Effector memory CD4-positive, alpha-beta T cell (primary cell): ENCODE data around the gene CYSTM1.

Experiments used
- DNase-seq, 3 donors: peaks; one replicate each; pipeline ENCODE4 v3.0.0-alpha.2; 2020
- H3K27ac ChIP-seq: 2 replicates; pipeline ENCODE4 v1.7.0; 2013; ENCODE audit warnings: mild to moderate bottlenecking, low read length, moderate library complexity; ENCODE audit not compliant: insufficient read depth, poor library complexity, severe bottlenecking
- H3K27me3 ChIP-seq: replicated peaks from 2 replicates; pipeline ENCODE4 v1.7.0; 2013; ENCODE audit warnings: mild to moderate bottlenecking, low read length; ENCODE audit not compliant: insufficient read depth, control insufficient read depth, poor library complexity, severe bottlenecking
- H3K36me3 ChIP-seq: 2 replicates; pipeline ENCODE4 v1.7.0; 2013; ENCODE audit warnings: mild to moderate bottlenecking, low read length, moderate library complexity; ENCODE audit not compliant: control insufficient read depth, insufficient read depth
- H3K4me1 ChIP-seq: 2 replicates; pipeline ENCODE4 v1.7.0; 2013; ENCODE audit warnings: low read length, mild to moderate bottlenecking; ENCODE audit not compliant: control insufficient read depth, insufficient read depth, poor library complexity, severe bottlenecking
- H3K4me3 ChIP-seq: 2 replicates; pipeline ENCODE4 v1.7.0; 2013; ENCODE audit warnings: low read length, low read depth, mild to moderate bottlenecking; ENCODE audit not compliant: insufficient read depth, poor library complexity, severe bottlenecking
- H3K9me3 ChIP-seq: 2 replicates; pipeline ENCODE4 v1.7.0; 2013; ENCODE audit warnings: mild to moderate bottlenecking, low read length, moderate library complexity; ENCODE audit not compliant: control insufficient read depth

The CYSTM1 gene

DNA sequence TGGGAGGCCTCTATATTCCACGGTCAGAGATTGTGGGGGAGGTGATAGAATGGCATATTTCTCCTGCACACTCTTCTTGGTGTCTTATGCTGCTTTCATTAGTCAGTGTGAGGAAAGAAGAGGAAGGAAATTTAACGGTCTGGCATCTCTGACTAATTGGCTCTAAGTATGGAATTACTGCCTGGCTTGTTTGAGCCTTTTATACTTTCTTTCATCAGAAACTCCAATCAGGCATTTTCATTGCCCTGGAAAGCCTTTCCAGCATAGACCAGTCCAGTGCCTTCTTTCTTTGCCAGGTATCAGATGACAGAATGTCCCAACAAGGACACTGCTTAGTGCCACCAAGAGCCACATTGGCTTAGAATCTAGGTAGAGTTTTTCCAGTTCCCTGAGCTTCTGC, 30.2 kb downstream of the CYSTM1 start:
- Histone ChIP-seq H3K4me1 (no peaks in the 10 kb centered on the region), H3K36me3 (no peaks in the 10 kb centered on the region), H3K9me3 (no peaks in the 10 kb centered on the region), H3K4me3 (no peak overlapping the region), H3K27me3 (no peaks in the 10 kb centered on the region), H3K27ac (no peak overlapping the region)
- no peak for DNase-seq

DNA sequence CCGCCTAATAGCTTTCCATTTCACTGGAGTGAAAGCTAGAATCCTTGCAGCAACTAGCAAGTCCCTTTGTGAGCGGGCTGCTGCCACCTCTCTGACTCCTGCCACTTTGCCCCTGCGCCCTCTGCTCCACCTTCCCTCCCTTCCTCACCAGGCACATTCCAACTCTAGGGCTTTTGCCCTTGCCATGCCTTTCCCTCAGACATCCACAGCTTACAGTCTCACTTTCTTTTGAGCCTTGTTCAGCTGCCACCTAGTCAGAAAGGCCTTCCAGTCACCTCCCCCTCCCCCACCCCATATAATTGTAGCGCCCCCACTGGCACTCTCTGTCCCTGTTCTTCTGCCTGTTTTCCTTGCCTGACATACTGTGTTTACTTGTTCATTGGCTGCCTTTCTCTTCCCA, 31.0 kb downstream of the CYSTM1 start:
- no peaks in the 10 kb centered on the region for H3K4me1 ChIP-seq
- DNase-seq = no peak
- H3K27ac ChIP-seq = no peak overlapping the region
- no peaks in the 10 kb centered on the region for H3K27me3 ChIP-seq
- no peaks in the 10 kb centered on the region for H3K36me3 ChIP-seq
- H3K4me3 ChIP-seq = no peak overlapping the region
- no peaks in the 10 kb centered on the region for H3K9me3 ChIP-seq

DNA sequence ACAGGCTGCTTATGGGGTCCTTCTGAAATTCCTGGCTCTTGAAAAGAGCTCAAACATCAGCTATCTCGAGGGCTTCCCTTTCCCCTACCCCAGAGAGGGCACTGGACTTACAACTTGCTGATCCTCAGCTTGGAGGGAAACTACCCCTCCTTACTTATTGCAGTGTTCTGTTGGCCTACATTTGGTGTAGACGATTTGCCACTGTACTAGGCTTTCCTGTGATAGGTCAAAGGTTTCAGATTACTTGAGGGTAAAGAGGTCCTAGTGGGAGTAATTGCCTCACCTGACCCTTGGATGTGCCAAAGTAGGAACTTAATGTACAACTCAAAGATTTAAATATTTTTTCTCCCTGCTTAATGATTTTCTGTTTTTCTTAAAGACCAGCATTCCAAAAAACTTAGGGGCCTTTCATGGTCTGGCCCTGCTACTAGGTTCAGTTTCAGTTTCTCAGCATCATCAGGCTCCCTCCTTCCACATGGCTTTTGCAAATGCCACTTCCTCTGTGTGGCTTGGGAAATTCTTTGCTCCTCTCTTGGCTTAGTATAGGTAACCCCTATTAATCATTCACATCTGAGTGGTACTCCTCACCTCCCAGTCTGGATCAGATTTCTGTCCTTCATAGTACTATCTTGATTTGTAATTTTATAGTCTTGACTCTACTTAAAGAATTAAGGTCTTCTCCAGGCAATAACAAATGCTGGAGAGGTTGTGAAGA, 32.4 kb downstream of the CYSTM1 start:
- DNase-seq = no peak
- no peaks in the 10 kb centered on the region for H3K4me1 ChIP-seq
- no peak overlapping the region for H3K4me3 ChIP-seq
- no peaks in the 10 kb centered on the region for H3K36me3 ChIP-seq
- no peak overlapping the region for H3K27ac ChIP-seq
- no peaks in the 10 kb centered on the region for H3K9me3 ChIP-seq
- H3K27me3 ChIP-seq = no peaks in the 10 kb centered on the region

DNA sequence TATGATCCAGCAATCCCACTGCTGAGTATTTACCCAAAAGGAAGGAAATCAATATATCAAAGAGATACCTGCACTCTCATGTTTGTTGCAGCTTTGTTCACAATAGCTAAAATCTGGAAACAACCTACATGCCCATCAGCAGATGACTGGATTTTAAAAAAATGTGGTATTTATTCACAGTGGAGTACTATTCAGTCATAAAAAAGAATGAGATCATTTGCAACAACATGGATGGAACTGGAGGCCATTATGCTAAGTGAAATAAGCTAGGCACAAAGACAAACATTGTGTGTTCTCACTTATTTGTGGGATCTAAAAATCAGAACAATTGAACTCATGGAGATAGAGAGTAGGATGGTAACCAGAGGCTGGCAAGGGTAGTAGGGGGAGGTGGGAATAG, 33.1 kb downstream of the CYSTM1 start:
- no peaks in the 10 kb centered on the region for H3K36me3 ChIP-seq
- H3K4me1 ChIP-seq = no peaks in the 10 kb centered on the region
- no peak for DNase-seq
- no peaks in the 10 kb centered on the region for H3K27me3 ChIP-seq
- H3K27ac ChIP-seq = no peak overlapping the region
- H3K4me3 ChIP-seq = no peak overlapping the region
- no peaks in the 10 kb centered on the region for H3K9me3 ChIP-seq

DNA sequence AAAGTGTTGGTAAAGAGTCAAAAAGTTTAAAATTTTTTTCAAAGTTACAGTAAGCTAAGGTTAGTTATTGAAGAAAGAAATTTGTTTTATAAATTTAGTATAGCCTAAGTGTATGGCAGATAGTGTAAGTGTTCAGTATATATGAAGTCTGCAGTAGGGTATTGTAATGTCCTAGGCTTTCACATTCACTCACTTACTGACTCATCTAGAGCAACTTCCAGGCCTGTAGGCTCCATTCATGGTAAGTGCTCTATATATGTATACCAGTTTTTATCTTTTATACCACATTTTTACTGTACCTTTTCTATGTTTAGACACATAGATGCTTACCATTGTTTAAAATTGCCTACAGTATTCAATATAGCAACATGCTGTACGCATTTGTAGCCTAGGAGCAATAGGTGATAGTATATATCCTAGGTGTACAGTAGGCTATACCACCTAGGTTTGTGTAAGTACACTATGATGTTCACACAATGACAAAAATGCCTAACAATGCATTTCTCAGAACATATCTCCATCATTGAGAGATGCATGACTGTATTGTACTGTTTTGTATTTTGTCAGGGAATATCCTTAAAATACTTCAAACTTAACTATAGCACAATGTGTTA, 38.5 kb downstream of the CYSTM1 start:
- Histone ChIP-seq H3K27ac (no peak overlapping the region), H3K27me3 (no peaks in the 10 kb centered on the region), H3K4me1 (no peaks in the 10 kb centered on the region), H3K9me3 (no peaks in the 10 kb centered on the region), H3K4me3 (no peak overlapping the region), H3K36me3 (no peaks in the 10 kb centered on the region)
- DNase-seq = no peak

DNA sequence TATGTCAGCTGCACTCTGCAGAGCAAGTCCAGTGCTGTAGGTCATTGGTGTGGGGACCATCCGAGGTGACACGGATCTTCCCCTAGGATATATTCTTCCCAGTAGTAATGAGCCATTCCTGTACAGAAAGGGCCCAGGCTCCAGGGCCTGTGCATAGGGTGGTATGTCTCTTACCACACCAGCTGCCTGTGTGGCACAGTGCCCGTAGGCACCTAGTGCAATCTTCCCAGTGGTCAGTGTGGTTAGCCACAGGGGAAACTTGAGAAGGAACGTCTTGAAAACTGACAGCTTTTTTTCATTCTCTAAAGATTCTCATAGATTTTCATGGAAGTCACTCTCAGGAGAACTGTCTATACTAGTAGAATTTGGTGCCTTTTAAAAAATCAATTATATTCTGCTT, 39.8 kb downstream of the CYSTM1 start:
- no peaks in the 10 kb centered on the region for H3K4me1 ChIP-seq
- H3K9me3 ChIP-seq = no peaks in the 10 kb centered on the region
- H3K27me3 ChIP-seq = no peaks in the 10 kb centered on the region
- no peaks in the 10 kb centered on the region for H3K36me3 ChIP-seq
- H3K4me3 ChIP-seq = no peak overlapping the region
- no peak for DNase-seq
- no peak overlapping the region for H3K27ac ChIP-seq

DNA sequence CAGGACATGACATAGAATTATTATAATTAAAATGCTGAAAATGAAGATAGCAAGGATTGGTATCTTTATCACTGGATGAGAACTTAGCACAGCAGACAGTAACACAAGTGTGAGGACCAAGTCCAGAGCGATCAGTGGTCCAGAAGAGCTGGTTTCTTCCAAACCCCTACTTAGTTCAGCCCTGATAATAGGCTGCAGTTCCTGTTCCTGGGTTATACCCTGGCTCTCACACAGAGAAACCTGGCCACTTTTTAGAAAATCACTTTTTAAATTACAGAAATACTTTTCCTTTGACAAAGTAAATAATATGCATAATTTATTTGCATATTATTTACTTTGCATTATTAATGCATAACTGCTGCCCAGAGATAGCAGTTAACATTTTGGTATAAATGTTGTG, 40.3 kb downstream of the CYSTM1 start:
- H3K4me1 ChIP-seq = no peaks in the 10 kb centered on the region
- H3K27ac ChIP-seq = no peak overlapping the region
- H3K36me3 ChIP-seq = no peaks in the 10 kb centered on the region
- no peak overlapping the region for H3K4me3 ChIP-seq
- H3K27me3 ChIP-seq = no peaks in the 10 kb centered on the region
- no peak for DNase-seq
- H3K9me3 ChIP-seq = no peaks in the 10 kb centered on the region

DNA sequence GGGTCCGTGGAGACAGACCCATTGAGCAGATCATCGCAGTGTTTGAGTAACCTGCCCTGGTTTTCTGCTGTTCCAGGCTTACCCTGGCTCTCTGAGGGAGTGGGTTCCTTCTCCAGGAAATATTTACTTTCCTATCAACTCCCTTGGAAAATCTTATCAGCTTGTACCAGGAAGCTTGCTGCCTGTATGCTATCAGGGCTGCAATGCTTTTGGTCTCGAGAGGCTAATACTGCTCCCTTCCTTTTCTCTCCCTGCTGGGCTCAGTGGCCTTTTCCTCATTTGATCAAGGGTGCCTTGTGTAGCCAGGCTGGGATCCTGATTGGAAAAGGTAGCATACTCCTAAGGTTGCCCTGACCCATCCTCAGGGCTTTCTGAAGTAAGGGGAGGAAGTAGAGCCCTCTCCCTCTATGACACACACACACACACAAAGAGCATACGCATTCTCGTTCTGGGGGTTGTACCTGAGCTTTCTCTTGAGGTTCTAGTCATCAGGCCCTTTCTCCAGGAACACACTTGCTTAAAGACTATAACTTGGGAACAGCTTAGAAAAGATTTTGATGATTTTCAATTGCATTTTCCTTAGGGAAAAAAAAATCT, 41.6 kb downstream of the CYSTM1 start:
- no peak for DNase-seq
- Histone ChIP-seq H3K4me1 (no peaks in the 10 kb centered on the region), H3K9me3 (no peaks in the 10 kb centered on the region), H3K27me3 (no peaks in the 10 kb centered on the region), H3K4me3 (no peak overlapping the region), H3K27ac (no peak overlapping the region), H3K36me3 (no peaks in the 10 kb centered on the region)

DNA sequence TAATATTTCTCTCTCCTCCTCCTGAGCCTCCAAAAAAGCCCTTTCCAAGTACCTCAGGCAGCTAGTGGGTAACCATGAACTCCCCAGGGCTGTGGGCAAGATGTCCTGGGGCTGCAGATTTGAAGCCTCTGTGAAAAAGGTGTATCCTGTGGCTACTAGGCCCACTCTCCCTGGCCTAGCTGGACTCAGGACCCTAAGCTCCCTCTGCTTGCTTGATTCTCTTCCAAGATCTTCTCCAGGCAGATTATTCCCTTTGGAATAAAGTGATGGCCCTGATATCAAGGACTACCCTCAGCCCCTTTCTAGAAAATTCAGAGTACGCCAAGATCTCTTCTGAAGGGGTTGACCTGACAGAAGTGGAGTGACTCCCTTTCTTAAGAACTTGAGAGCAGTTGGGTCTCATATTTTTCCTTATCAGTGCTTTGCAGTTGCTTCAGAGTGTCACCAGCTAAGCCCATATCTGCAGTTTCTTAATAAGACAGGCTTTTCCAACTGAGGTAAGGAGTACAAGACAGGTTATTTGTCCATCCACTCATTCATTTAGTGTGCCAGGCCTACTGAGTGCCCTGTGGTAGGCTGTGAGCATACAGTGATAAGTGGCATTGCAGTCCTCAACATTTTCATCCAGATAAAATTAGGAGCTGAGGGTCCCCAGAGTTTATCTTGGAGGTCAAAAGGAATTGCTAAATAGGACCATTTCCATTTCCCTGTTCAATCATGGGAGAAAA, 42.5 kb downstream of the CYSTM1 start:
- Histone ChIP-seq H3K4me3 (no peak overlapping the region), H3K9me3 (no peaks in the 10 kb centered on the region), H3K36me3 (no peaks in the 10 kb centered on the region), H3K4me1 (no peaks in the 10 kb centered on the region), H3K27me3 (no peaks in the 10 kb centered on the region), H3K27ac (no peak overlapping the region)
- DNase-seq = no peak
